ENCODE measurements around the gene CLASP2.

CLASP2 gene

GRCh38 chr3:33491721-33492120 lies 226.3 kb downstream of the CLASP2 start:
- no peak for TF ChIP-seq CTCF (IDR thresholded peaks at IDR 0.05)

GRCh38 chr3:33490641-33491241 lies 227.3 kb downstream of the CLASP2 start:
- TF ChIP-seq CTCF (IDR thresholded peaks at IDR 0.05): no peak

- no peak for TF ChIP-seq CTCF (IDR thresholded peaks at IDR 0.05)
Measured at GRCh38 chr3:33488683-33489082, 229.4 kb downstream of the CLASP2 start.

GRCh38 chr3:33488246-33488645 lies 229.8 kb downstream of the CLASP2 start:
- TF ChIP-seq CTCF (IDR thresholded peaks at IDR 0.05): no peak

- no peak for TF ChIP-seq CTCF (IDR thresholded peaks at IDR 0.05)
Measured at GRCh38 chr3:33482111-33482521, 235.9 kb downstream of the CLASP2 start.

GRCh38 chr3:33474896-33475295 lies 243.2 kb downstream of the CLASP2 start:
- TF ChIP-seq CTCF (IDR thresholded peaks at IDR 0.05): no peak

- no peak for TF ChIP-seq CTCF (IDR thresholded peaks at IDR 0.05)
Measured at GRCh38 chr3:33473813-33474212, 244.2 kb downstream of the CLASP2 start.

- TF ChIP-seq CTCF (IDR thresholded peaks at IDR 0.05): no peak
Measured at GRCh38 chr3:33467786-33468185, 250.3 kb downstream of the CLASP2 start.

Measured in LNCAP (cell line).